ENCODE data around the gene FAM107B.
"Not testable (repeated sequence)": the region's sequence is repeated elsewhere in the genome, so short reads cannot be mapped to it uniquely, and the experiment has no call there.

Gene FAM107B

GRCh38 chr10:14603534-14604102, 171.1 kb downstream of the FAM107B start:
- no peak for DNase-seq (ENCODE audit: low read depth in 2 of 2)

GRCh38 chr10:14602807-14603533, 171.7 kb downstream of the FAM107B start:
- no peak for DNase-seq (ENCODE audit: low read depth in 2 of 2)

- peak in 1 of 2 experiments; percentile 37 for DNase-seq (ENCODE audit: low read depth in 2 of 2)
Measured at GRCh38 chr10:14601872-14602725, 172.6 kb downstream of the FAM107B start.

- DNase-seq (ENCODE audit: low read depth in 2 of 2) = no peak
Measured at GRCh38 chr10:14601326-14601725, 173.4 kb downstream of the FAM107B start.

GRCh38 chr10:14600065-14600464, 174.6 kb downstream of the FAM107B start:
- DNase-seq (ENCODE audit: low read depth in 2 of 2) = no peak

- DNase-seq (ENCODE audit: low read depth in 2 of 2) = no peak
Measured at GRCh38 chr10:14598809-14599764, 175.6 kb downstream of the FAM107B start.

- DNase-seq (ENCODE audit: low read depth in 2 of 2) = no peak
Measured at GRCh38 chr10:14595526-14596182, 179.0 kb downstream of the FAM107B start.

GRCh38 chr10:14594878-14595525, 179.7 kb downstream of the FAM107B start:
- no peak for DNase-seq (ENCODE audit: low read depth in 2 of 2)

- DNase-seq (ENCODE audit: low read depth in 2 of 2) = no peak
Measured at GRCh38 chr10:14593806-14594205, 180.9 kb downstream of the FAM107B start.

- no peak for DNase-seq (ENCODE audit: low read depth in 2 of 2)
Measured at GRCh38 chr10:14592566-14592965, 182.1 kb downstream of the FAM107B start.

- no peak for DNase-seq (ENCODE audit: low read depth in 2 of 2)
Measured at GRCh38 chr10:14592026-14592425, 182.7 kb downstream of the FAM107B start.

GRCh38 chr10:14588938-14589294, 185.8 kb downstream of the FAM107B start:
- not testable (repeated sequence) for DNase-seq (ENCODE audit: low read depth in 2 of 2)

GRCh38 chr10:14588084-14588937, 186.4 kb downstream of the FAM107B start:
- peak; percentile 93 for DNase-seq (ENCODE audit: low read depth in 2 of 2)

GRCh38 chr10:14587540-14588083, 187.1 kb downstream of the FAM107B start:
- DNase-seq (ENCODE audit: low read depth in 2 of 2) = no peak

- DNase-seq (ENCODE audit: low read depth in 2 of 2) = no peak
Measured at GRCh38 chr10:14586901-14587300, 187.8 kb downstream of the FAM107B start.

- no peak for DNase-seq (ENCODE audit: low read depth in 2 of 2)
Measured at GRCh38 chr10:14585287-14586193, 189.2 kb downstream of the FAM107B start.

- DNase-seq (ENCODE audit: low read depth in 2 of 2) = no peak
Measured at GRCh38 chr10:14584661-14585060, 190.0 kb downstream of the FAM107B start.

GRCh38 chr10:14583967-14584366, 190.7 kb downstream of the FAM107B start:
- no peak for DNase-seq (ENCODE audit: low read depth in 2 of 2)
